IMR-90 (cell line): ENCODE data around the gene KDM4E. TPM values are rescaled to one million over a fixed set of nuclear protein-coding genes. Genes with fewer than 3 reads are reported as not detected.

Experiments used
- ATAC-seq: fragments of 200-7000 bp; cut with Tn5 transposase; 2 replicates; pipeline ENCODE4 v1.9.1; 2020; ENCODE audit warnings: low read depth, mild to moderate bottlenecking, moderate library complexity
- BruUV-seq: library from RNA; stranded (reverse); fragments of 400-500 nt; replicated peaks from 2 replicates; lab custom pipeline; 2021; lab: Mats Ljungman, UMichigan
- CTCF ChIA-PET: fragments of 300-600 bp; formaldehyde crosslinking; extraction: SDS; loops from one replicate; lab custom pipeline; 2021; ENCODE audit warnings: antibody characterized with exemption; lab: Yijun Ruan, JAX
- POLR2A ChIA-PET: fragments of 300-600 bp; sonication (Branson Sonifier 250); formaldehyde crosslinking; loops from one replicate; lab custom pipeline; 2022; ENCODE audit warnings: antibody characterized with exemption; ENCODE audit not compliant: unreplicated experiment; lab: Charles Lee
- DNase-seq: peaks from one replicate; pipeline ENCODE4 v3.0.0; 2013
- H2AFZ ChIP-seq: replicated peaks from 2 replicates; pipeline ENCODE3; 2013; ENCODE audit warnings: low read length, mild to moderate bottlenecking; ENCODE audit not compliant: poor library complexity
- H2AK5ac ChIP-seq: 2 replicates; pipeline ENCODE4 v1.6.1; 2013; ENCODE audit warnings: low read depth, low read length, inconsistent platforms
- H2AK9ac ChIP-seq: replicated peaks from 2 replicates; pipeline ENCODE3; 2013; ENCODE audit warnings: mild to moderate bottlenecking, low read depth, low read length, moderate library complexity; ENCODE audit not compliant: poor library complexity
- H2BK120ac ChIP-seq: 2 replicates; pipeline ENCODE4 v1.6.1; 2013; ENCODE audit warnings: low read depth, low read length, inconsistent platforms
- H2BK15ac ChIP-seq: 3 replicates; pipeline ENCODE4 v1.6.1; 2013; ENCODE audit warnings: low read depth, low read length, inconsistent platforms
- H2BK20ac ChIP-seq: 2 replicates; pipeline ENCODE4 v1.6.1; 2013; ENCODE audit warnings: low read depth, mild to moderate bottlenecking, inconsistent platforms, low read length, moderate library complexity
- H2BK5ac ChIP-seq: 2 replicates; pipeline ENCODE4 v1.6.1; 2013; ENCODE audit warnings: mild to moderate bottlenecking, low read depth, low read length, inconsistent platforms; ENCODE audit not compliant: poor library complexity, severe bottlenecking
- H3K14ac ChIP-seq: replicated peaks from 2 replicates; pipeline ENCODE4 v1.6.1; 2013; ENCODE audit warnings: low read depth, low read length, inconsistent platforms
- H3K18ac ChIP-seq: 2 replicates; pipeline ENCODE4 v1.6.1; 2013; ENCODE audit warnings: low read depth, low read length, control low read depth
- H3K23ac ChIP-seq: 2 replicates; pipeline ENCODE4 v1.6.1; 2013; ENCODE audit warnings: low read depth, low read length, inconsistent platforms
- H3K27ac ChIP-seq: 2 replicates; pipeline ENCODE4 v1.5.1; 2013; ENCODE audit warnings: mild to moderate bottlenecking, control low read depth, low read length; ENCODE audit not compliant: insufficient read depth
- H3K27me3 ChIP-seq: 2 replicates; pipeline ENCODE4 v1.6.1; 2013; ENCODE audit warnings: low read length; ENCODE audit not compliant: control insufficient read depth, insufficient read depth
- H3K36me3 ChIP-seq: 2 replicates; pipeline ENCODE4 v1.6.1; 2013; ENCODE audit warnings: low read length, mixed read lengths; ENCODE audit not compliant: control insufficient read depth, insufficient read depth
- H3K4ac ChIP-seq: 2 replicates; pipeline ENCODE4 v1.6.1; 2013; ENCODE audit warnings: low read depth, low read length, inconsistent platforms
- H3K4me1 ChIP-seq: 2 replicates; pipeline ENCODE4 v1.6.1; 2013; ENCODE audit warnings: low read length, mixed read lengths; ENCODE audit not compliant: control insufficient read depth, insufficient read depth
- H3K4me2 ChIP-seq: 2 replicates; pipeline ENCODE4 v1.6.1; 2013; ENCODE audit warnings: low read depth, mild to moderate bottlenecking, control low read depth, low read length, moderate library complexity
- H3K4me3 ChIP-seq: 2 replicates; pipeline ENCODE4 v1.5.1; 2013; ENCODE audit warnings: low read depth, mild to moderate bottlenecking, control low read depth, low read length, moderate library complexity; ENCODE audit not compliant: insufficient read depth
- H3K56ac ChIP-seq: 2 replicates; pipeline ENCODE4 v1.6.1; 2013; ENCODE audit warnings: low read length, inconsistent platforms; ENCODE audit not compliant: insufficient read depth; ENCODE audit errors: extremely low read depth
- H3K79me1 ChIP-seq, 2 experiments: 2 replicates each; pipeline ENCODE4 v1.6.1; 2013; ENCODE audit warnings: low read length in 2 of 2, inconsistent platforms in 1 of 2, low read depth in 1 of 2
- H3K9ac ChIP-seq: 2 replicates; pipeline ENCODE4 v1.6.1; 2013; ENCODE audit warnings: low read depth, low read length, control low read depth
- H3K9me1 ChIP-seq: 2 replicates; pipeline ENCODE4 v1.6.1; 2013; ENCODE audit warnings: low read length, inconsistent platforms; ENCODE audit not compliant: insufficient read depth
- H3K9me3 ChIP-seq: 2 replicates; pipeline ENCODE4 v1.6.1; 2013; ENCODE audit warnings: low read length; ENCODE audit not compliant: control insufficient read depth, insufficient read depth
- H4K20me1 ChIP-seq: 2 replicates; pipeline ENCODE4 v1.6.1; 2013; ENCODE audit warnings: low read length, inconsistent platforms; ENCODE audit not compliant: insufficient read depth
- H4K5ac ChIP-seq: 2 replicates; pipeline ENCODE4 v1.6.1; 2013; ENCODE audit warnings: mild to moderate bottlenecking, low read depth, low read length, control low read depth
- H4K8ac ChIP-seq, 2 experiments: 2 replicates each; pipeline ENCODE4 v1.6.1; 2013; ENCODE audit warnings: low read depth in 2 of 2, low read length in 2 of 2, control low read depth in 1 of 2, inconsistent platforms in 1 of 2
- H4K91ac ChIP-seq: 2 replicates; pipeline ENCODE4 v1.6.1; 2013; ENCODE audit warnings: low read depth, low read length, inconsistent platforms; ENCODE audit not compliant: insufficient read depth
- ELK1 ChIP-seq: fragments of 150-350 bp; IDR thresholded peaks from 2 replicates; pipeline ENCODE4 v1.6.1; 2016; ENCODE audit warnings: low read depth, mild to moderate bottlenecking, low read length, moderate library complexity, borderline replicate concordance
- MAFK ChIP-seq: IDR thresholded peaks from 2 replicates; pipeline ENCODE4 v1.6.1; 2012; ENCODE audit warnings: low read depth, low read length, improper control_type of control experiment
- WGBS, 2 experiments: methylation state at CpG; one replicate each; pipeline versions ENCODE4 v1.1.5 to v1.1.7; 2013; ENCODE audit warnings: missing lambda C conversion rate in 2 of 2; ENCODE audit not compliant: insufficient read length in 1 of 2; ENCODE audit errors: extremely low coverage in 2 of 2; 5-methylcytosine and 5-hydroxymethylcytosine counted together
- dilution Hi-C: fragments of 300-500 bp; cut with HindIII; formaldehyde crosslinking; loops from one replicate; pipeline ENCODE4 v1.14.3; 2018; ENCODE audit warnings: low sequenced_read_pairs; ENCODE audit not compliant: unreplicated experiment
- in situ Hi-C: fragments of 300-500 bp; cut with MboI; formaldehyde crosslinking; loops from 3 replicates; pipeline ENCODE4 v1.14.3; 2019; ENCODE audit warnings: low sequenced_read_pairs, inconsistent platforms, mixed read lengths
- intact Hi-C: fragments of 100-400 bp; cut with micrococcal nuclease; formaldehyde crosslinking; loops from 2 replicates; pipeline ENCODE4 v1.10.0; 2022
- polyA plus RNA-seq, 3 experiments: library from polyadenylated mRNA; depleted of rRNA; stranded (reverse); fragments of >200 nt; gene quantifications; 2 replicates each; pipeline ENCODE4 v1.2.3, GENCODE V29; 2012; ENCODE audit warnings: low replicate concordance in 1 of 3
- total RNA-seq: library from RNA; depleted of rRNA; stranded (reverse); fragments of >200 nt; gene quantifications from 2 replicates; pipeline ENCODE4 v1.2.3, GENCODE V29; 2012

The KDM4E gene
- total and polyA plus RNA-seq, 2 of the 4 experiments (the other 2 are of a cell fraction), result not detected

- Histone ChIP-seq H2AK9ac (no peak overlapping the region), H3K4me2 (no peak overlapping the region), H3K23ac (no peak overlapping the region), H3K79me1 (no peaks in the 10 kb centered on the region), H4K91ac (no peak overlapping the region), H3K9me3 (no peaks in the 10 kb centered on the region), H3K9me1 (no peaks in the 10 kb centered on the region), H2BK15ac (no peak overlapping the region), H3K14ac (no peak overlapping the region), H4K5ac (no peak overlapping the region), H2AK5ac (no peak overlapping the region), H3K4ac (no peak overlapping the region), H2BK120ac (no peak overlapping the region), H4K20me1 (no peaks in the 10 kb centered on the region), H3K27me3 (peaks cover 5% of the 10 kb centered on the region; the same call in 1 of the 2 replicates), H2AFZ (no peak overlapping the region), H2BK20ac (no peak overlapping the region), H3K56ac (no peak overlapping the region), H3K18ac (no peak overlapping the region), H3K4me1 (no peaks in the 10 kb centered on the region), H3K36me3 (no peaks in the 10 kb centered on the region), H3K27ac (no peak overlapping the region), H3K9ac (no peak overlapping the region), H3K4me3 (no peak overlapping the region), H4K8ac (no peak overlapping the region), H2BK5ac (no peak overlapping the region)
- no CpG with 5 or more reads among the region's 2 CpGs for WGBS, 2 experiments
- ATAC-seq (no peak), DNase-seq (no peak)
- in situ Hi-C loops, result no loop called here
- ChIA-PET CTCF (interaction anchor here (0.6 to 0.9 kb wide), 2 partner anchors 10 to 135 kb away, joined by 3 to 5 read pairs; no protein-coding TSS in a partner anchor), POLR2A (interaction anchor here (0.7 kb wide), 1 partner anchor 42 kb away, joined by 6 read pairs; no protein-coding TSS in a partner anchor)
- dilution Hi-C loops, result no loop called here
- intact Hi-C loops, result loop anchor here (5.0 kb wide), 1 partner anchor 1619 kb away; no protein-coding TSS in a partner anchor
- TF ChIP-seq MAFK (peak; percentile 69), ELK1 (no peak)
- BruUV-seq, result no TSS peak
These were observed 31.6 kb upstream of the KDM4E start for GRCh38 chr11:94993400-94993943.
